Pons (tissue), 1 donor: Measurements from ENCODE around the gene ZDHHC17.

Source experiments
- DNase-seq: peaks from one replicate; pipeline ENCODE4 v3.0.0-alpha.2; 2016; ENCODE audit warnings: low spot score

ZDHHC17 gene

DNA sequence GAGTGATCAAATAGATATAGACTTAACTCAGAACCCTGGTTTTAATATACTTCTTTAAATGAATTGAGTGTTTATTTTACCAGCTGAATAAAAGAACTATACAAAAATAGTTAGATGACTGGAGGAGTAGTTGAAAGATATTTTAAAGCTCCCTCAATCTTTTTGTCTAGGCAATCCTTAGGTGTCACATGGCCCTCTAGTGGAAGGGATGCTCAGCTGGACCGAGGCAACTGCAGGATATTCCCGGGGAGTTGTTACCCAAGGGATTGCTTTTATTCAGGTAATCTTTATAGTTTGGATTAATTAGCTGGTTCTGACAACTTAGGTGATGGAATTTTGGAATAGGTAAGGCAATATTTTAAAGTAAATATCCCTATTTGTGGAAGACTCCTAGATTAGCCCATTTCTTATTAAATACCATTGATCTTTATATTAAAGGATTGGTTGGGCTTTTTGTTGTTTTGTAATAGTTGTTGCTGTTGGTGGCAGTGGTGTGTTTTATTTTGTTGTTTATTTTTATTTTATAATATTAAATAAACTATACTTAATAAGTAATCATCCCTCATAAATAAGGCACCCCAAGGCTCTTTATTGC lies 57.1 kb downstream of the ZDHHC17 start:
- DNase-seq = peak; percentile 51

DNA sequence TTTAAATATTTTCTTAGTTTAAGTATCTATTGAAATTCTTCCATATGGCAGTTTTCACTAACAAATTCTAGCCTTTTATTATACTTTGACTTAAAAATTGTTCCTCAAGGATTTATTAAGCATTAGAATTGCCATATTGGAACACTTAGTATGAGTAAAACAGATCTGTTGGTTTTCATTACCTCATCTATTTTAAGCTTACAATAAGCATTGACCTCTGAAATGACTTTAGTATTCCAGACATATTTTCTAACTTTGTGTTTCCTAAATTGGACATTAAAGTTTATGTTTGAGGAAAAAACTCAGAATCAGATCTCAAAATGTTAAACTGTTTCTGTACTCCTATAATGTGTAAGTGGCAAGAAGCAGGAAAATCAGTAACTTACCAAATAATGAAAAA lies 66.5 kb downstream of the ZDHHC17 start:
- no peak for DNase-seq

DNA sequence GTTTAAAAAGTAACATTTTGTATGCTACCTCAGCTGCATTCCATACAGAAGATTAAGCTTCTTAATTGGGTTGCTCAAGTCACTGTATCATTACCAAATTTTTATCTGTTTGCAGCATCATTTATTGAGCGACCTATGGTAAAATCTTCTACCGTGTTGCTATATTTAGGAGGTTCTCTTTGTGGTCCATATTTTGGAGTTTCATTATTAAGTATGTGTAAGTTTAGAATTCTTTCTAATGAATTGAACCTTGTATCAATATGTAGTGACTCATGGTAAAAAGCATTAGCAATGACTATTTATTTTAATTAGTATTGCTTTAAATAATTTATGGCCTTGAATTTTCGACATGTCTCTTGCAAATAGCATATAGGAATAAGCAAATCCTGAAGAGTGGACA lies 72.7 kb downstream of the ZDHHC17 start:
- DNase-seq = no peak

DNA sequence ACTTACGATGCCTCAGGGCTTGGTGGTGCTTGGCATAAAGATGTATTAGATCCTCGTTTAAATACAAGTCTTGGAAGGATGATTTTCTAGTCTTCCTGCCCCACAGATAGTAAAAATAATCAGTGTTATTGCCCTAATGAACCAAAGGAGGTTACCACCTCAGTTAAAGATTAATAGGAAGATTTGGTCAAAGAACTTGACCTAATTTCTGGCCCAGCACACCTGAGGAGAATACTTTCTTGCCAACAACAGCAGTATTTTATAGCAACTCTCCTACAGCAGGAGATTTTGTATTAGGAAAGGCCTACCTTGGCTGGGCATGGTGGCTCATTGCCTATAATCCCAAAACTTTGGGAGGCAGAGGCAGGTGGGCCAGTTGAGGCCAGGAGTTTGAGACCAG lies 83.3 kb downstream of the ZDHHC17 start:
- DNase-seq = no peak

DNA sequence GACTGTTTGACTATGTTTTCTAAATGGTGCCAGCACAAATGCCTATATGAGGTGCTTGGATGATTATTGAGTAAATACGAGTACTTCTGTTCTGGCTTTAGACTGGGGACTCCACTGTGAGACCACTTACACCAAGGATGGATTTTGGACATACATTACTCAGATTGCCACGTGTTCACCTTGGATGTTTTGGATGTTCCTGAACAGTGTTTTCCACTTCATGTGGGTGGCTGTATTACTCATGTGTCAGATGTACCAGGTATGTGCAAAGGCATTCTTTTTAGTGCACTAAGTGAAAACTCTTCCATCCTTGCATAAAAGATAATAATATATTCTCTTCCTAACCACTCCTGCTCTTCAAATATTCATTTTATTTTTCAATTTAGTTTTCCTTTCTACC lies 84.2 kb downstream of the ZDHHC17 start:
- no peak for DNase-seq

DNA sequence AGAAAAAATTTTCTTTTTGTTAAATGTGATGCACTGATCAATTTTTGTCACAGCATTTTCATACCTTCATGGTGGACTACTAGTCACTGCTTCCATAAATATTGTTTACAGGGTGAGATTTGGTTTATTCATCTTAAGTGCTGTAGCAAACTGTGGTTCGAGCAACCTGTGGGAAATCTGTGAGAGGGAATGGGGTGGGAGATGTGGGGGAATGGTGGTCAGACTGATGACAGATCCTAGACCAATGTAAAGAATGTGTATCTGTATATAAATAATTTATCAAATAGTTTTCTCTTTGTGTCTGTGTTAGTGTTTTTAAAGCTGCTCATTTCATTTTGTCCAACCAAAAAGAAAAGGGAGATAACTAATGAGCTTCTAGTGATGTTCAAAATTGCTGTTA lies 88.2 kb downstream of the ZDHHC17 start:
- DNase-seq = no peak

DNA sequence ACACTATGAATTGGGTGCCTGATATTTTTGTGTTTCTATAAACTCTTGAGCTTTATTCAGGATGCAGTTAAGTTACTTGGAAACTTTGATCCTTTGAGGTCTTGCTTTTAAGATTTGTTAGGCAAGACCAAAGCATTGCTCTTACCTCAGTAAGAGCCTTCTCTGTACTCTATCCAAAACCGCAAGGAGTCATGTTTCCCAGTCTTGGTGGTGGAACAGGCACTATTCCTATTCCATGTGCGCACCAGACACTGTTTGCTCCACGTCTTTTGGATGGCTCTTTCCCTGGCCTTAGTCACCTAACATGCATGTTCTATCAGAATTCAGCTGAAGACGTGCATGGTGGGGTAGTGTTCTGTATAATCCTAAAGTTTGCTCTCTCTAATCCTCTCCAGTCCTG lies 91.4 kb downstream of the ZDHHC17 start:
- DNase-seq = no peak

DNA sequence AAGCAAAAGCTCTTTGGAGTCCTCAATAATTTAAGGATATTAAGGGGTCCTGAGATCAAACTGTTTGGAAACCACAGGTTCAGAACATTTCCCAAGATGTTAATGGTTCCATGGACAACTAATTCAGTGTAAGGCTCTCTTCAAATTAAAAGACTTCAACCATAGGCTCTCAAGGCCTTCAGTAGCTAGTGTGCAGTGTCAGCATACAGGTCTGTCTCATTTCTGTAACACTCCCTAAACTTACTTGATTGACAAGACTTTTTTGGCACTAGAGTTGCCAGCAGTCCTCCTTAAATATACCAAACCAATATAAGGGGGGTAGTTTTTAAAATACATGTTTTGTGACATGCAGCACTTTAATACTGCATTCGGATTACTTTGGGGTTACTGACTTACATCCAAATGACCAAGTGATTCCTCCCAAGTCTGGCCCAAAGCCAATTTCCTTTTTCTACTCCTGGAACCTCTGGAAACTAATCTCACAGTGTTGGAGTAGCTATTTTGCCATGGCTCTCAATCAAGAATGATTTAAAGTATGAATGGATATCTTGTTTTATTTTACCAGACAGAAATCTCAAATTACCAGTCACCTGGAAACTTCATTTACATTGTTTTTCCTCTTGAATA lies 92.2 kb downstream of the ZDHHC17 start:
- no peak for DNase-seq

DNA sequence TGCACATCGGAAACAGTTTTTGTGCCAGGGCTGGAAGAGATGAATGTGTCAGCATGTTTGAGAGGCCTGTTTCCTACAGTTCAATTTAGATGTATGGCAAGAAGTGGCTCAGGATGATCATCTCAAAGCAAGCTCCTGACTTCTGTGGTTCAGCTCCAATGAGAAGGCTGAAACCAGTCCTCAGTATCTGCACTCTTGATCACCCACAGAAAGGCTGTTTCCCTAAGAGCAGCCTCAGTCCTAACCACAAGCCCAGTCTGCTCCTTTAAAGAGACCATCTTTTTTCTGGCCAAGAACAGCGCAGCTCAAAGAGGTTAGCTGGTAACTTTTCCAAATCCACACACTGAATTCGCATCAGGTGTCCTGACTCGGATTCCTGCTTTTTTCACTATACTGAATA lies 95.7 kb downstream of the ZDHHC17 start:
- no peak for DNase-seq

DNA sequence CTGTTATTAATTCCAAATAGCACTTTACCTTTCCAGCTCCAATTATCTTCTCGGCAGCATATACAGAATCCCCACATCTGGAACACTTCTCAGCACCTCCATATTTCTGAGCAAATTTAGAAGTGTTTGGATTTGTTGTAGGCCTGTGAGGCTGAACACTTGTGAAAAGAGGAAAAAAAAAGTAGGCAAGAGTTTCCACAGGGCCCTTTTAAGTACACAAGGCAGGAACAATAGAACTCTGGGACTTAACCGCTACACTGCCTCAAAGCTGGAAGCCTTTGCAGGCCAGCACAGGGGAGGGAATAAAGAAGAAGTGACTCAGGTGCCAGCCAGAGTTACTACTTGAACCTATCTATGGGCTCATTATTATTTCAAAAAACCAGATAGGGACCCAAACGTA lies 96.3 kb downstream of the ZDHHC17 start:
- DNase-seq = no peak

DNA sequence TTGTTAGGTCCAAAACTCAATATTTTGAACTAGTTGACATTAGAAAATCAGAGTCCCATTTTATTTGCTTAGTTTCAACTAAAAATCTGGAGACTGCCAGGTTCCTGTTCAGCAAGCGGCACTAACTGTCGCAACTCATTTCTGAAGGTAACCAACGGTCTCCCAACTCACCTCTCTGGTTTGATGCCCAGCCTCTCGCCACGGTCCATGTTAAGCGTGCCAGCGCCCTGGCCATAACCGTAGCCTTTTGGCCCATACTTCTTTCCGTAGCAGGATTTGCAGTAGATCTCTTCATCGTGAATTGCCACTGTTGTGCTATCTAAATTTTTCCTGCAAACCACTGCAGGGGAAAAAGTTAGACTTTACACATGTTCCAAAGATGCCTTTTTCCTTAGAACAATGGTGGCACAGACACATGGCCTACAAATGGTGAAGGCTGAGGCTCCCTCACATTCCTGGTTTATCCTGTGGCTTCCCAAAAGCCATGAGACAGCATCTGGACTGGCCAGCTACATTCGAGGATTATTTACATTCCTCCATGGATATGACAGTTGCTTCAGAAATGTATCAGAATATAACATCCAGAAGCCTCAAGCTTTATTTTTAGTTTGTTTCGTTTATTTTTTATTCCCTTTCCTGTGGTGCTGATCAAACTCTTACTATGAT lies 99.2 kb downstream of the ZDHHC17 start:
- DNase-seq = no peak

DNA sequence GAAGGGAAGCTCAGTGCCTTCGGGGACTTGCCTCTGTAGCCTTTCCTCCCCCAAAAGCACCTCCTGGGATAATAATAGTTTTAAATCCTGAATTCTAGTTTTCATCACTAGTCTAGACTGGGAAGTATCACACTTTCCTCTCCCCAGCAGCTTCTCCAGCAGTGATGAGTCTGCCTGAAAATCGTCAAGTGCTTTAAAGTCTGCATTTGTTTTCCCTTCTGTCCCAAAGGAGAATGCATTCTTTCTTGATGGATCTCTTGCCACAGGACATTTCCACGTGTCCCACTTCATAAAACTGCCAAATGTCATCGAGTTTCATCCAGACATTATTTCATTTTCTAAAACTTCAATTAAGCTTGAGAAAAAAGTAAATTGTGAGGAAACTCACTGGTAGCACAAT lies 99.9 kb downstream of the ZDHHC17 start:
- no peak for DNase-seq

DNA sequence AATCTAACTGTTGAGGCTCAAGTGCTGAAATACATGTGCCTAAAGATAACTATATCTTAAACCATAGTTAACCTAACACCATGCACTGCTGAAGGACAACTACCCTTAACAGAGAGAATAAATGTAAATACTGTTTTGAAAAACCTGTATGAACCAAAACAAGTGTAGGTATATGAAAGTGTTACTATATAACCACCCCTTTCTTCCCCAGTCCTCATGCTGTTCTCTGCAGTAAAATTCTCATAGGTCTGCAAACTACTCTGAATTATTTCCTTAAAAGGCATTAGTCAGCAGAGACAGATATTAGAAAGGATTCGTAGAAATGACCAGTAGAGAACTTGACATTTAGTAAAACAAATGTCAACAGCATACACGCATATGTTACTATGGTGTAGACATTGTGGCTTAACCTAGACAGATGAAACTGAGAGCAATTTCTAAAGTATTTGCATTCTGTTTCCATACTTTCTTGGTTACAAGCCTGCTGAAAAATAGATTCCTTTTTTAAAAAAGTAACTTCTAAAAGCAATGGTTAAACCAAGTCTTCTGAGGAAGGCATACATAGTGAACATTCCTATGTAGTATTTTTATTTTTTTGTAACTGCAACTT lies 101.0 kb downstream of the ZDHHC17 start:
- no peak for DNase-seq

DNA sequence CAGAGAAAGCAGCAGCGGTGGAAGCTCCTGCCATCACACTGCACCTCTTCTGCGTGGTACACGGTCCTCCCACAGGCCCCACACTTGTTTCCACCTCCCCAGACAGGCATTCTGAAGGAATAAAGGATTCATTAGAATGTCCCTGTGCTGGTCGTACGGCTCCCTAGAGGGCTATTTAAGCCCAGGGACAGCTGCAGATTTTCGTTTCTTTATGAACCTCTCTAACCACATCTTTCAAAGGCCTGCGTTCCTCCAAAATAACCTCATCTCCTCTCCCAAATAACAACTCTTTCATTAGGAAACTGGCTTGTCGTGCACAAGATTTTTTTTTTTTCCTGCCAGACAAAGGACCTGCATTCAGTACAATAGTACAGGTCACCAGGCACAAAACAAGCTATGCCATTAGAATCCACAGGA lies 102.2 kb downstream of the ZDHHC17 start:
- no peak for DNase-seq

DNA sequence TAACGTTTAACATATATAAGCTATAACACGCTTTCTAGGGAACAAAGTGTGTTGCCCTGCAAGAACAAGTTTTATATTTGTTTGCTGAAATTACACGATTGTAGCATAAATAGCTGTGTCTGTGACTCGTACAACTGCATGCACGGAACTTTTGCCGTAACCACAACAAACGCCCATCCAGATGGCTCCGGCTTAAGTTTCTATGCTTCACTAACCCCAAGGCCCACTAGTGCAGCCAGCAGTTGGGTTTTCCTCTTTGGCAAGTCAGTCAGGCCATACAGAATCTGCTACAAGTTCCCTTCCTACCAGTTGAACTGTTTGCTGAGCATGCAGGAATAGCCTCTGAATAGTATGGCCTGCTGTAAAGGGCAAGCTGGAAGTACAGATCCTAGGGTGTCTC lies 102.8 kb downstream of the ZDHHC17 start:
- DNase-seq = no peak

DNA sequence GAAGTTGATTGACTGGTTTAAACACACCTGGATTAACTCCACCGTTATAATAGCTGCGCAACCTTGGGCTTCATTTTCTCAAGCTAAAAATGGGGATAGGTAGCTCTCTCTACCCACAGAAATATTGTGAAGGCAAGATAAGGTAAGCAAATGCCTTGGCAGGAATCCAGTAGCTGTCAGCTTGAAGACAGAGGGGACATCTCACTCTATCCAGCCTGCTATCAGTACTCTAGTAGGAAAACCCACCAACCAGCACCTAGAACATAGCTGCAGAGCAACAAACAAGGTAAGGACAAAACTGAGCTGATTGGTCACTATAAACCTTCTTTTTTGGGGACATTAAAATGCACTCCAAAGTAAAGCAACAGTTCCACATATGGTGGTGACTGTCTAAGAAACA lies 107.2 kb downstream of the ZDHHC17 start:
- DNase-seq = no peak

DNA sequence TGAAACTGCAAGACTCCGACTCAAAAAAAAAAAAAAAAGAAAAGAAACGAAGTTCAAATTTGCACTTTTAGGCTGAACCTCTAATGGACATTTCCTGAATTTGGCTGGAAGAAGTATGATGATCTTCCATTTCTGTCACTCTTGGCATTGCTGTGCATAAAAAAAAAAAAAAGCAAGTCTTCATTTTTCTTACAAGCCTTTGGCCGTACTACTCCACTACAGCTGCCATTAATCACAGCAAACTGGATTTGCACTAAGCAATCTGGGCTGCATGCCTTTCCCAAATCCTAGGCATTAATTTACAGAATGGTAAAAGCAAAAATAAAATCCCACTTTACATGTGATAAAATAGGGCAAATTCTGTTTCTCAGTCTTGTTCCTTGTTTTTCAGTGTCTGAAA lies 107.8 kb downstream of the ZDHHC17 start:
- no peak for DNase-seq

DNA sequence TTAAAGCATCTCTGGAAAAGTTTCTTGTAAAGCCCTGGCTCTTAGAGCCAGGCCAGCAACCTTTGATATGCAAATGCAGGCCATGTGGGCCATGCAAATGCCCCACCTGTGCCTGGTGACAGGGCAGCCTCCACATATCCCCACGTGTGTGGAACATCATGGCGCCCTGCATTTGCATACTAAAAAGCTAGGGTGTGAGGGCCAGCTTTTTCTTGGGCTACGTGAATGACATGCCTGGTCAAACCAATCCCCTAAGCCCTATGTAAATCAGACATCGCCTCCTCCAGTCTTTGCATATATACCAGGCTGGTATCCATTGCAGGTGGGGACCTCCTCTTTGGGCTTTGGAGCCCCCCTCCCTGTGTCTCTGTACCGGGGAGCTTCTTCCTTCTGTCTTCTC lies 108.5 kb downstream of the ZDHHC17 start:
- no peak for DNase-seq

DNA sequence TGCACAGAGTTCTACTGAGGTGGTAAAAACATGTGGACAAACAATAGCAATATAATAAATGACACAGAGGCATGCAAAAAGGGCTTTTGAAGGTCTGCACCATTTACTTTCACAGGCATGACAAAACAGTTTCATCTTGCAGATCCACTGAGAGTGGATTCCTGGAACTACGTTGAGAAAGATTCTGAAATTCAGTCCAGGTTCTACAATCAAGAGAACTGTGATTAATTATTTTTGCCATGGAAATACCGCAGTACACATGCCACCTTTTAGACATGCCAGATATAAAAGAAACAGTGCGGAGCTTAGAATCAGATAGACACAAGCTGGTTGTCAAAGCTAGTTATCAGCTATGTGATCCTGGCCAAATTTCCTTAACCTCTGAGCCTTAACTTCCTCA lies 110.1 kb downstream of the ZDHHC17 start:
- no peak for DNase-seq

DNA sequence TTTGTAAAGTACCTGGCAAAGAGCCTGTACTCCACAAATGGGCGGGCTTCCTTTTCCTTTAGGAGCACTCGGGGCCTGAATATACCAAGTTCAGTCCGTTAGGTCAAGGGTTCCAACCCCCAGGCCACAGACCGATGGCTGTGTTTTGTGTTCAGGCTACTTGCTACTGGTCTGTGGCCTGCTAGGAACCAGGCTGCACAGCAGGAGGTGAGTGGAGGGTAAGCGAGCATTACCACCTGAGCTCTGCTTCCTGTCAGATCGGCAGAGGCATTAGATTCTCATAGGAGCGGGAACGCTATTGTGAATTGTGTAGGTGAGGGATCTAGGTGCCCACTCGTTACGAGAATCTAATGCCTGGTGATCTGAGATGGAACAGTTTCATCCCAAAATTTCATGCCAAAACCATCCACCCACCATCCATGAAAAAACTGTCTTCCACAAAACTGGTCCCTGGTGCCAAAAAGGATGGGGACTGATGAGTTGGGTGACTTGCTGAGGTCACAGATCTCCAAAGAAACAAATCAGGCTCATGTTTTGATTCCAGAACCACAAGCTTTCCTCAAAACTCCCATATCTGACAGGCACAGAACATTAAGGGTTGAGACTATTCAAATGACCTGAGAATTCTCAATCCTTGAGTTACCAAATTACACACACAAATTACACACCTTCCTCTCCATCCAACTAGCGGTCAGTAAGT lies 110.7 kb downstream of the ZDHHC17 start:
- no peak for DNase-seq

DNA sequence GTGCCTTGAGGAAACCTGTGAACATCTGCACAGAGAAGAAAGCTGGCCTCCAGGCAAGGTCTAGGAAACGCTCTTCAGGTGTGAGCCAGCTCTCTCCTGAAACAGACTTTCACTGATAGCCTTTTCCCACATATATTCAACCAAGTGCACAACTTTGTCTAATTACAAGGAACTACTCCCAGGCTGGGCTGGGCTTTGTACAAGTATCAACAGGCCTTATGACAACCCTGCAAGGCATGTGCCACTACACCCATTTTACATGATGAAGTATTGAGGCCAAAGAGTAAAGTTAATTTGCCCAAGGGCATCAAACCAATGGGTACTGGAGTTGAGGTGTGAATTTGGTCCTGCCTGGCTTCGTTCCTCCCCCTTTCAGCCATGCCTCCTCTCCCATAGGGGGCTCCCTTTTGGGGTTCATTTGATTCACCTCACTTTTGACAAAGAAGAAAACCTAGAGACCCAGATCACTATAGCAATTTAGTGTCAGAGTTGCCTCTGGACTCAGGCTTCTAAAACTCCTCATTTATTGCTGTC lies 112.8 kb downstream of the ZDHHC17 start:
- no peak for DNase-seq

DNA sequence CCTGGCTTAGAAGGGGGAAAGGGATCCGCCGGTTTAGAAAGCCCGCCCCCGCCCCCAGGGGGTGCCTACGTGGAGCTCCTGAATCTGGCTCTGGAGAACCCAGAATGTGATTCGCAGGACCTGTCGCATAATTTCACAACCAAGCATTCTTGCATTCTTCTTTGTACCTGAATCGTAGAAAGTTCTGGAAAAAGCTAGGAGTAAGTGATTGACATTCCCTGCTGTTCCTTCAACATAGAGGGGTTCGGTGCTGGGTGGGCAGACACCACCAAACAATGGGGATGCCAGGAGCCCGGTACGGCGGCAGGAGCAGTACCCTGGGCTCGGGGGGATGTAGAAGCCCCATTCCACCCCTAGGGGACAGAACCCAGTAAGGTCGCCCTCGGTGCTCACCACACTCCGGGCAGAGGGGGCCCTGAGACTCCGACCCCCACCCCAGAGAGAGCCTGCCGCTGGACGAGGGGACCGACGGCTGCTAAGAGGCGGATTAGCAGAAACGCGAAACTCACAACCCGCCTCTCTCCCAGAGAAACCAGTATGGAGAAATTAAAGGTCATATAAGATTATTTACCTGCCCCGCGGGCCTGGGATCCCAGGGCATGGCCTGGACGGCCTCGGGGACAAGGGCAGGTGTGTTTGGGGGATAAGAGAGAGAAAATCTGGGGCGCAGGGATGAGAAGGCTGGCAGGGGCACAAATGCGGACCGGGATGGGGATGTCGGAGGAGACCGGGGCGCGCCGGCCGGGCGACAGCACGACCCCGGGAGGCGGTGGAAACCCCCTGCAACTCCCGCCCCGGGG lies 114.4 kb downstream of the ZDHHC17 start:
- DNase-seq = no peak
